Breast epithelium (tissue), 3 donors: Measurements from ENCODE around the gene RPL28.

Experiments used
- POLR2A ChIP-seq: fragments of 450-650 bp; IDR thresholded peaks from one replicate; pipeline ENCODE4 v1.6.1; 2016; ENCODE audit warnings: antibody characterized with exemption, mild to moderate bottlenecking, moderate library complexity
- TF ChIP-seq, protein P1 (sequence below), 3 donors: fragments of 450-650 bp; IDR thresholded peaks; one replicate each; pipeline ENCODE4 v1.5.1; 2016 to 2017; ENCODE audit warnings: antibody characterized with exemption in 3 of 3, mild to moderate bottlenecking in 3 of 3, moderate library complexity in 3 of 3

DNA sequence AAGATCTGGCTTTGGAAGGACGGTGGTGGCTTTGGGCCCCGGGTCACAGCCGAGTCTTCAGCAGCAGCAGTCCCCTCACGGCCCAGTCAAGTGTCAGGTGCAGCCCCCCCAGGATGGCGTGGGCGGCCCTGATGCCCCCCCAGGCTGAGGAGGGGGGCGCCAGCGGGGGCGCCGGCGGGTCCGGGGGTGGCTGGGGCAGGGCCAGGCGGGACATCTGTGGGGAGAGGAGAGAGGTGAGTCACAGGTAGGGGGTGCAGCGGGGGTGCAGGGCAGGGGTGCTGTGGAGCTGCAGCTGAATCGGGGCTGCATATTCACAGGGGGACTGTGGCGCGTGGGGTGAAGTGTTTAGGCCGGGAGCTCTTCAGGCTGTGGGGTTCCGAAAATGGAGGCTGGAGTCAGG is 19.8 kb upstream of the RPL28 start:
- TF ChIP-seq, protein P1, sequence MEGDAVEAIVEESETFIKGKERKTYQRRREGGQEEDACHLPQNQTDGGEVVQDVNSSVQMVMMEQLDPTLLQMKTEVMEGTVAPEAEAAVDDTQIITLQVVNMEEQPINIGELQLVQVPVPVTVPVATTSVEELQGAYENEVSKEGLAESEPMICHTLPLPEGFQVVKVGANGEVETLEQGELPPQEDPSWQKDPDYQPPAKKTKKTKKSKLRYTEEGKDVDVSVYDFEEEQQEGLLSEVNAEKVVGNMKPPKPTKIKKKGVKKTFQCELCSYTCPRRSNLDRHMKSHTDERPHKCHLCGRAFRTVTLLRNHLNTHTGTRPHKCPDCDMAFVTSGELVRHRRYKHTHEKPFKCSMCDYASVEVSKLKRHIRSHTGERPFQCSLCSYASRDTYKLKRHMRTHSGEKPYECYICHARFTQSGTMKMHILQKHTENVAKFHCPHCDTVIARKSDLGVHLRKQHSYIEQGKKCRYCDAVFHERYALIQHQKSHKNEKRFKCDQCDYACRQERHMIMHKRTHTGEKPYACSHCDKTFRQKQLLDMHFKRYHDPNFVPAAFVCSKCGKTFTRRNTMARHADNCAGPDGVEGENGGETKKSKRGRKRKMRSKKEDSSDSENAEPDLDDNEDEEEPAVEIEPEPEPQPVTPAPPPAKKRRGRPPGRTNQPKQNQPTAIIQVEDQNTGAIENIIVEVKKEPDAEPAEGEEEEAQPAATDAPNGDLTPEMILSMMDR (IDR thresholded peaks at IDR 0.05) = no peak
- no peak for TF ChIP-seq POLR2A
